Activated CD8-positive, alpha-beta T cell treated with anti-CD3 and anti-CD28 coated beads for 36 hours (primary cell): Measurements from ENCODE around the gene GPR78. TPM values are rescaled to one million over a fixed set of nuclear protein-coding genes. Genes with fewer than 3 reads are reported as not detected.
A peak's percentile ranks its signal among the peaks of the same experiment; 100 is the strongest.

Experiments used
- ATAC-seq: fragments of 200-7000 bp; cut with Tn5 transposase; one replicate; pipeline ENCODE4 v1.10.0; 2021; ENCODE audit warnings: mild to moderate bottlenecking, moderate library complexity
- CTCF ChIA-PET: fragments of 350-600 bp; sonication (Branson Sonifier 250); formaldehyde crosslinking; loops from one replicate; lab custom pipeline; 2021; ENCODE audit warnings: antibody characterized with exemption; lab: Charles Lee
- POLR2A ChIA-PET: fragments of 350-600 bp; sonication (Branson Sonifier 250); formaldehyde crosslinking; loops from one replicate; lab custom pipeline; 2021; ENCODE audit warnings: antibody characterized with exemption; lab: Charles Lee
- DNase-seq: peaks from one replicate; pipeline ENCODE4 v3.0.0-alpha.2; 2020
- H3K27ac Mint-ChIP-seq: one replicate; pipeline ENCODE4 v1.8.0; 2021; ENCODE audit warnings: mild to moderate bottlenecking, mixed read lengths
- H3K27me3 Mint-ChIP-seq: one replicate; pipeline ENCODE4 v1.8.0; 2021; ENCODE audit warnings: mixed read lengths
- H3K36me3 Mint-ChIP-seq: one replicate; pipeline ENCODE4 v1.8.0; 2021; ENCODE audit warnings: low read depth, mixed read lengths
- H3K4me1 Mint-ChIP-seq: one replicate; pipeline ENCODE4 v1.8.0; 2021; ENCODE audit warnings: low read depth, mixed read lengths
- H3K4me3 Mint-ChIP-seq: one replicate; pipeline ENCODE4 v1.8.0; 2021; ENCODE audit warnings: mild to moderate bottlenecking, moderate library complexity, mixed read lengths
- H3K9me3 Mint-ChIP-seq: one replicate; pipeline ENCODE4 v1.8.0; 2021; ENCODE audit warnings: mixed read lengths
- intact Hi-C: fragments of 100-400 bp; cut with micrococcal nuclease; formaldehyde crosslinking; loops from one replicate; pipeline ENCODE4 v1.10.0; 2022
- total RNA-seq, 2 experiments: library from RNA; stranded (reverse); gene quantifications; one replicate each; pipeline ENCODE4 v1.2.3, GENCODE V29; 2021
- TF ChIP-seq, protein P1 (sequence below): fragments of 200-600 bp; IDR thresholded peaks from one replicate; pipeline ENCODE4 v1.8.0; 2022; ENCODE audit warnings: antibody characterized with exemption, mild to moderate bottlenecking

GPR78 gene
- total RNA-seq, 2 experiments from 2014 or later: not detected

DNA sequence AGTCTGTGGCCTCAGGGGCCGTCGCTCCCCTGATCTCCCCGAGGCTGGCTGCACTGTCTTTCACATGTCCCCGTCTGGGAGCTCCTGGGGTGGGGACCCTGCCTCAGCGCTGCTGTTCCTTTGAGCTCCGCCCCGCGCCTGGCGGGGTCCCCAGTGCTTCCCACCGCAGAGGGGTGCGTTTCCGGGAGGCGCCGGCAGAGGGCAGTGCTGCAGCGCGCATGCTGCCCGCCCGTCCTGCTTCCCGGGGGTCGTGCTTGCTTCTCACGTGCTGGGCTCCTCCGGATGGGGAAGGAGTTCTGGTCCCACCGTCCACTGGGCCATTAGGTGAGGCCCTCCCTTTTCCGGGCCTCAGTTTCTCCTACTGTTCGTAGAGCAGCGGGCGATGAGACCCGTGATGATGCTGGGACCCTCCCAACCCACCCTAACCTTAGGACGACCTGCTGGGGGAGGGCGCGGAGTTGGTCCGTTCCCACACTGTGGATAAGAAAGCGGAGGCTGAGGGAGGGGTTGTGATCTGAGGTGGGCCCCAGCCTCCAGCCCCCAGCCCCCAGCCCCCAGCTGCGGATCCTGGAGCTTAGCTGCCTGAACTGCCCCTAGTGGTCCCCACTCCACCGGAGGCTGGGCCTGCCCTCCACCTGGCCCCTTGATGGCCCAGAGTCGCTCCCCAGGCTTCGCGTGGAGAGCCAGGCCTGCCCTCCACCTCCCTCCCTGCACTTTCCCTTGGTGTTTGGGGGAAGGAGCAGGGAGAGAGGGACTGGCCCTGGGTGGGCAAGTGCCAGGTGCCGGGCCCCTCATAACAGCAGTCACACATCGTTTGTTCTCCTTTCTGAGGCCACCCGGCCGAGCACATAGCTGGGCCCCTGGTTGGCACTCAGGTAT, 27.6 kb downstream of the GPR78 start:
- ATAC-seq (peak; percentile 68), DNase-seq (peak; percentile 53)
- H3K27ac Mint-ChIP-seq: no peak overlapping the region
- intact Hi-C loops: loop anchor here (10.0 kb wide), 1 partner anchor 307 kb away; no protein-coding TSS in a partner anchor
- H3K4me1 Mint-ChIP-seq: no peaks in the 10 kb centered on the region
- no peak overlapping the region for H3K4me3 Mint-ChIP-seq
- POLR2A ChIA-PET: no interaction called here
- no peaks in the 10 kb centered on the region for H3K9me3 Mint-ChIP-seq
- H3K36me3 Mint-ChIP-seq: no peaks in the 10 kb centered on the region
- TF ChIP-seq, protein P1, sequence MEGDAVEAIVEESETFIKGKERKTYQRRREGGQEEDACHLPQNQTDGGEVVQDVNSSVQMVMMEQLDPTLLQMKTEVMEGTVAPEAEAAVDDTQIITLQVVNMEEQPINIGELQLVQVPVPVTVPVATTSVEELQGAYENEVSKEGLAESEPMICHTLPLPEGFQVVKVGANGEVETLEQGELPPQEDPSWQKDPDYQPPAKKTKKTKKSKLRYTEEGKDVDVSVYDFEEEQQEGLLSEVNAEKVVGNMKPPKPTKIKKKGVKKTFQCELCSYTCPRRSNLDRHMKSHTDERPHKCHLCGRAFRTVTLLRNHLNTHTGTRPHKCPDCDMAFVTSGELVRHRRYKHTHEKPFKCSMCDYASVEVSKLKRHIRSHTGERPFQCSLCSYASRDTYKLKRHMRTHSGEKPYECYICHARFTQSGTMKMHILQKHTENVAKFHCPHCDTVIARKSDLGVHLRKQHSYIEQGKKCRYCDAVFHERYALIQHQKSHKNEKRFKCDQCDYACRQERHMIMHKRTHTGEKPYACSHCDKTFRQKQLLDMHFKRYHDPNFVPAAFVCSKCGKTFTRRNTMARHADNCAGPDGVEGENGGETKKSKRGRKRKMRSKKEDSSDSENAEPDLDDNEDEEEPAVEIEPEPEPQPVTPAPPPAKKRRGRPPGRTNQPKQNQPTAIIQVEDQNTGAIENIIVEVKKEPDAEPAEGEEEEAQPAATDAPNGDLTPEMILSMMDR: peak; percentile 99
- CTCF ChIA-PET: interaction anchor here (0.7 to 1.1 kb wide), 8 partner anchors 11 to 316 kb away, joined by 3 to 5 read pairs (median 4); no protein-coding TSS in a partner anchor
- no peaks in the 10 kb centered on the region for H3K27me3 Mint-ChIP-seq

DNA sequence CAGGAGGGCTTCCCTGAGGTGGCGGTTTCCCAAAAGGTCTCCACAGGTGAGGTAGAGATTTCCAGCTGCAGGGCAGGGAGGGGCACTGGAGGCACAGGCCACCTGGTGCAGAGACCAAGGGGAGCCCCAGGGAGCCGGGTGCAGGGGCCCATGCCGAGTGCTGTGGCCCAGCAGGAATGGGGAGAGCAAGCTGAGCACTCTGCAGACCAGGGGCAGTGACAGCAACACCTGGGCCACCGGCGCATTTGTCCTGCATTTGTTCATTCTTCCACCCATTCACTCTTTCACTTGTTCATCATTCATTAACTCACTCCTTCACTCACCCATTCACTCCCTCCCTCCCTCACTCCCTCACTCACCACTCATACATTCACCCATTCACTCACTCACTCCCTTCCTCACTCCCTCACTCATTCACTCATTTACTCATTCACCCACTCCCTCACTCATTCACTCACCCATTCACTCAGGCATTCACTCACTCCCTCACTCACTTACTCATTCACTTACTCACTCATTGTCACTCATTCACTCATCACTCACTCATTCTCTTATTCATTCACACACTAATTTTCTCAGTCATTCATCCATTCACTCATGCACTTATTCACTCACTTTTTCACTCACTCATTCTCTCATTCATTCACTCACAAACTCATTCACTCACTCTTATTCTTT, 28.7 kb downstream of the GPR78 start:
- ChIA-PET POLR2A (no interaction called here), CTCF (no interaction called here)
- Mint-ChIP-seq H3K4me1 (no peaks in the 10 kb centered on the region), H3K9me3 (no peaks in the 10 kb centered on the region), H3K36me3 (no peaks in the 10 kb centered on the region), H3K27me3 (no peaks in the 10 kb centered on the region), H3K27ac (no peak overlapping the region), H3K4me3 (no peak overlapping the region)
- TF ChIP-seq, protein P1: no peak
- ATAC-seq (no peak), DNase-seq (no peak)
- intact Hi-C loops: loop anchor here (10.0 kb wide), 1 partner anchor 306 kb away; no protein-coding TSS in a partner anchor

DNA sequence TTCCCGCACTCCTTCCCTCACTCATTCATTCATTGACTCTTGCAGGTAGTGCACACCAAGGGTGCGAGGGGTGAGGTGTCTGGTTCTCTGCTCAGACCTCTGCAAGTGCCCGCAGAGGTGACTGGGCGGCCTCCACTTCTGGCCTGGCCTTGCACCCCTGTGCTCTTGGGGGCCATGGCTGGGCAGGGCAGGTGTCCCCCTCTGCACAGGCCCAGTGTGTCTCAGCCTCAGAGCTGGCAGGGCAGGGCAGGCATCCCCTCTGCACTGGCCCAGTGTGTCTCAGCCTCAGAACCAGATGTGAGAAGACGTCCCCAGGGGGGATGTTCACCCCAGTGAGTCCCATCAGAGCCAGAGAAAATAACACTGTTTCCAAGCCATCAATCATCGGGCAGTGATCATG, 29.2 kb downstream of the GPR78 start:
- ChIA-PET CTCF (no interaction called here), POLR2A (no interaction called here)
- TF ChIP-seq, protein P1: no peak
- ATAC-seq (no peak), DNase-seq (no peak)
- Mint-ChIP-seq H3K4me1 (no peaks in the 10 kb centered on the region), H3K36me3 (no peaks in the 10 kb centered on the region), H3K27ac (no peak overlapping the region), H3K4me3 (no peak overlapping the region), H3K27me3 (no peaks in the 10 kb centered on the region), H3K9me3 (no peaks in the 10 kb centered on the region)
- intact Hi-C loops: loop anchor here (10.0 kb wide), 1 partner anchor 305 kb away; no protein-coding TSS in a partner anchor

DNA sequence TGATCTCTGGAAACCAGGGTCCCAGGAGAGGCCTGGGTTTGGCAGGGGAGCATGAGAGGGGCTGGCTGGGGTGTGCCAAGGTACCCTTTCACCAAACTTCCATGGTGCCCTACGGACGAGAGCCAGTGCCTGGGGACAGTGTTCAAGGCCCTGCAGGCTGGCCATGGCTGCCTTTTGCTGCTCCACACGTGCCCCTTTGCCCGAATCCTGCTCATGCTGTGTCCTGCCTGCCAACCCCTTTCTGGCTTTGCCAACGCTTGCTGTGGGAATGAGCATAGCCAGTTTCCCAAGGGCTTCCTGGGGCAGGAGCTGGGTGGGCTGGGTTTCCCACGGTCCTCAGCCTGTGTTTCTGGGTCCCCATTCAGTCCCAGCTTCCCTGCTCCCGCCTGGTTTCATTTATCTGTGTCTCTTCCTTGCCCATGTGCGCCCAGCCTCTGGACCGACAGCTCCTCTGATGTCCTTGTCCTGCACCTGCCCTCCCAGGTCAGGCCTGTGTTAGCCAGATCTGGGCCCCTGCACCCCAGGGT, 29.7 kb downstream of the GPR78 start:
- TF ChIP-seq, protein P1: no peak
- H3K4me3 Mint-ChIP-seq: no peak overlapping the region
- intact Hi-C loops: loop anchor here (10.0 kb wide), 1 partner anchor 305 kb away; no protein-coding TSS in a partner anchor

More for the DNA sequence above, 29.7 kb downstream of the GPR78 start:
- ATAC-seq: no peak
- Mint-ChIP-seq H3K27me3 (no peaks in the 10 kb centered on the region), H3K36me3 (no peaks in the 10 kb centered on the region), H3K9me3 (no peaks in the 10 kb centered on the region), H3K4me1 (no peaks in the 10 kb centered on the region), H3K27ac (no peak overlapping the region)
- POLR2A ChIA-PET: no interaction called here
- no peak for DNase-seq
- CTCF ChIA-PET: no interaction called here
